ENCODE results near the gene LMTK2.

DNA sequence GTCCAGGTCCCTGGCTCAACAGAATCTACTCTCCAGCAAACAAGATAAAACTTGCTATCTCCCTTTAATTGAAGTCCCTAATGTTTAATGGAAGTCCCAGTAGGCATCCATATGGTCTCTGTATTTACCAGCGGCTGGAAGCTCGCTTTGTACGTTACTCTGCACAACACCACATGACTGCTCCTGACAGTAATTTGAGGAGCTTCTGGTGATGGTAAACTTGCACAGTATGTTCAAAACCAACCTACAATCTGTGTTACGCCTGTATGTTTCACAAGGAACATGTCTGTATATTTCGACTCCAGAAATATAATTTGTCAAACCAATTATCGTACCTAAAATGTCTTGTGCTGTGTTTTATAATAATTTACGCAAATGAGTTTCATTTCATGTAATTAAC lies 149.8 kb downstream of the LMTK2 start:
- TF ChIP-seq, protein P1, sequence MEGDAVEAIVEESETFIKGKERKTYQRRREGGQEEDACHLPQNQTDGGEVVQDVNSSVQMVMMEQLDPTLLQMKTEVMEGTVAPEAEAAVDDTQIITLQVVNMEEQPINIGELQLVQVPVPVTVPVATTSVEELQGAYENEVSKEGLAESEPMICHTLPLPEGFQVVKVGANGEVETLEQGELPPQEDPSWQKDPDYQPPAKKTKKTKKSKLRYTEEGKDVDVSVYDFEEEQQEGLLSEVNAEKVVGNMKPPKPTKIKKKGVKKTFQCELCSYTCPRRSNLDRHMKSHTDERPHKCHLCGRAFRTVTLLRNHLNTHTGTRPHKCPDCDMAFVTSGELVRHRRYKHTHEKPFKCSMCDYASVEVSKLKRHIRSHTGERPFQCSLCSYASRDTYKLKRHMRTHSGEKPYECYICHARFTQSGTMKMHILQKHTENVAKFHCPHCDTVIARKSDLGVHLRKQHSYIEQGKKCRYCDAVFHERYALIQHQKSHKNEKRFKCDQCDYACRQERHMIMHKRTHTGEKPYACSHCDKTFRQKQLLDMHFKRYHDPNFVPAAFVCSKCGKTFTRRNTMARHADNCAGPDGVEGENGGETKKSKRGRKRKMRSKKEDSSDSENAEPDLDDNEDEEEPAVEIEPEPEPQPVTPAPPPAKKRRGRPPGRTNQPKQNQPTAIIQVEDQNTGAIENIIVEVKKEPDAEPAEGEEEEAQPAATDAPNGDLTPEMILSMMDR (IDR thresholded peaks at IDR 0.05 in 8 of 11, conservative IDR thresholded peaks at IDR 0.05 in 3 of 11), result no peak
- TF ChIP-seq POLR2A (IDR thresholded peaks at IDR 0.05), result no peak
- no peak for TF ChIP-seq POLR2AphosphoS5 (IDR thresholded peaks at IDR 0.05)
